Measurements from ENCODE around the gene SLC16A2. TPM values are rescaled to one million over a fixed set of nuclear protein-coding genes. Genes with fewer than 3 reads are reported as not detected.

The SLC16A2 gene
- polyA plus RNA-seq, 1 of the 3 experiments (the other 2 are of a cell fraction), result 10.9 TPM

DNA sequence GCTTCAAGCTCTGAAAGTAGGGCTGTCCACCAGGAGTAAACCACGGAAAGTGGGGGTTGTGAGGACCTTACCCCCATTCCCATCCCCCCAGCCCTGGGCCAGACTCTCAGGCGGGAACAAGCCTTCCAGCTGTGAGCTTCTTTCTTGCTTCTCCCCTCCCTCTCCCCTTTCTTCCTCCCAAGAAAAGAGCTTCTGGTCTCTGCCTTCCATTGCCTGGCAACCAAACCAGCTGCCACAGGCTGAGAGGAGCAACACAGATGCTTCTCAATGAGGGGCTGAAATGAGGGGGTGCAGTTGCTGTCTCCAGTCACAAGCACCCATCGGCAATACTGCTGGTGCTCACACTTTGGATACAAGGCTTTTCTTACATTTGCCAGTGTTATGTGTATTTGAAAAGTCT is 72.5 kb downstream of the SLC16A2 start (continued):
- TF ChIP-seq, protein P1, sequence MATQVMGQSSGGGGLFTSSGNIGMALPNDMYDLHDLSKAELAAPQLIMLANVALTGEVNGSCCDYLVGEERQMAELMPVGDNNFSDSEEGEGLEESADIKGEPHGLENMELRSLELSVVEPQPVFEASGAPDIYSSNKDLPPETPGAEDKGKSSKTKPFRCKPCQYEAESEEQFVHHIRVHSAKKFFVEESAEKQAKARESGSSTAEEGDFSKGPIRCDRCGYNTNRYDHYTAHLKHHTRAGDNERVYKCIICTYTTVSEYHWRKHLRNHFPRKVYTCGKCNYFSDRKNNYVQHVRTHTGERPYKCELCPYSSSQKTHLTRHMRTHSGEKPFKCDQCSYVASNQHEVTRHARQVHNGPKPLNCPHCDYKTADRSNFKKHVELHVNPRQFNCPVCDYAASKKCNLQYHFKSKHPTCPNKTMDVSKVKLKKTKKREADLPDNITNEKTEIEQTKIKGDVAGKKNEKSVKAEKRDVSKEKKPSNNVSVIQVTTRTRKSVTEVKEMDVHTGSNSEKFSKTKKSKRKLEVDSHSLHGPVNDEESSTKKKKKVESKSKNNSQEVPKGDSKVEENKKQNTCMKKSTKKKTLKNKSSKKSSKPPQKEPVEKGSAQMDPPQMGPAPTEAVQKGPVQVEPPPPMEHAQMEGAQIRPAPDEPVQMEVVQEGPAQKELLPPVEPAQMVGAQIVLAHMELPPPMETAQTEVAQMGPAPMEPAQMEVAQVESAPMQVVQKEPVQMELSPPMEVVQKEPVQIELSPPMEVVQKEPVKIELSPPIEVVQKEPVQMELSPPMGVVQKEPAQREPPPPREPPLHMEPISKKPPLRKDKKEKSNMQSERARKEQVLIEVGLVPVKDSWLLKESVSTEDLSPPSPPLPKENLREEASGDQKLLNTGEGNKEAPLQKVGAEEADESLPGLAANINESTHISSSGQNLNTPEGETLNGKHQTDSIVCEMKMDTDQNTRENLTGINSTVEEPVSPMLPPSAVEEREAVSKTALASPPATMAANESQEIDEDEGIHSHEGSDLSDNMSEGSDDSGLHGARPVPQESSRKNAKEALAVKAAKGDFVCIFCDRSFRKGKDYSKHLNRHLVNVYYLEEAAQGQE (IDR thresholded peaks at IDR 0.05; ENCODE audit: low read depth, low read length), result no peak
- TF ChIP-seq FOXJ3 (CRISPR knock-in tag; IDR thresholded peaks at IDR 0.05), result no peak
- TF ChIP-seq, protein P2, sequence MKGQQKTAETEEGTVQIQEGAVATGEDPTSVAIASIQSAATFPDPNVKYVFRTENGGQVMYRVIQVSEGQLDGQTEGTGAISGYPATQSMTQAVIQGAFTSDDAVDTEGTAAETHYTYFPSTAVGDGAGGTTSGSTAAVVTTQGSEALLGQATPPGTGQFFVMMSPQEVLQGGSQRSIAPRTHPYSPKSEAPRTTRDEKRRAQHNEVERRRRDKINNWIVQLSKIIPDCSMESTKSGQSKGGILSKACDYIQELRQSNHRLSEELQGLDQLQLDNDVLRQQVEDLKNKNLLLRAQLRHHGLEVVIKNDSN (IDR thresholded peaks at IDR 0.05; ENCODE audit: borderline replicate concordance, low read depth), result no peak

DNA sequence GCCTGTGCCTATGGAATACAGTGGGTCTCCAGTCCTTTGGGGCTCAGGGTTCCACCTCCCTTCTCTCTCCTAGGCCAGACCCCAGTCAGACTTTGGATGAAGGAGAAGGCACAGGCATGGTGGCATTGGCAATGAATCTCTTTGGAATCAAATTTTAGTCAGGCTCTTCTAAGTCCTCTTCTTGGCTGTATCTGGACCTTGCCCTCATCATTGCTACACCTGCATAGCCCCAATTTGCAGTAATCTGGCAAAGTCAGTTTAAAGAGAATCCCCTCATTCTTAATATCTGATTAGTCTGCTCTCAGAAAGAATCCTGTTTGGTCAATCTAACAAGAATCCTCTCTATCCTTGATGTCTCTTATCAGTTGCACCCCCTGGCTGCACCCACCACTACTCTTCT is 77.6 kb downstream of the SLC16A2 start:
- no peaks in the 10 kb centered on the region for H3K9me3 ChIP-seq
- H3K27me3 ChIP-seq (ENCODE audit: insufficient read depth), result no peaks in the 10 kb centered on the region
- peaks cover 0 to under 1% of the 10 kb centered on the region in 2 experiments; a peak in 1 of 4 replicates for H3K4me1 ChIP-seq (ENCODE audit: control insufficient read depth in 1 of 2, insufficient read depth in 2 of 2, low read depth in 1 of 2, low read length in 1 of 2)
- no peaks in the 10 kb centered on the region for H3F3A ChIP-seq (replicated peaks; ENCODE audit: insufficient read depth)
- no peak overlapping the region for H2AFZ ChIP-seq (ENCODE audit: low read depth)
- TF ChIP-seq GATA2 (CRISPR knock-in tag; IDR thresholded peaks at IDR 0.05), result no peak
- TF ChIP-seq, protein P2 (IDR thresholded peaks at IDR 0.05; ENCODE audit: borderline replicate concordance, low read depth), result no peak
- TF ChIP-seq, protein P3, sequence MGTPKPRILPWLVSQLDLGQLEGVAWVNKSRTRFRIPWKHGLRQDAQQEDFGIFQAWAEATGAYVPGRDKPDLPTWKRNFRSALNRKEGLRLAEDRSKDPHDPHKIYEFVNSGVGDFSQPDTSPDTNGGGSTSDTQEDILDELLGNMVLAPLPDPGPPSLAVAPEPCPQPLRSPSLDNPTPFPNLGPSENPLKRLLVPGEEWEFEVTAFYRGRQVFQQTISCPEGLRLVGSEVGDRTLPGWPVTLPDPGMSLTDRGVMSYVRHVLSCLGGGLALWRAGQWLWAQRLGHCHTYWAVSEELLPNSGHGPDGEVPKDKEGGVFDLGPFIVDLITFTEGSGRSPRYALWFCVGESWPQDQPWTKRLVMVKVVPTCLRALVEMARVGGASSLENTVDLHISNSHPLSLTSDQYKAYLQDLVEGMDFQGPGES (IDR thresholded peaks at IDR 0.05; ENCODE audit: low read depth, low read length), result no peak
- no peak for TF ChIP-seq RCOR1 (IDR thresholded peaks at IDR 0.05; ENCODE audit: low read length)
- no peak for TF ChIP-seq SMC3 (IDR thresholded peaks at IDR 0.05; ENCODE audit: low read depth, low read length)
- no peak for TF ChIP-seq MXI1 (IDR thresholded peaks at IDR 0.05; ENCODE audit: low read depth, low read length)
- TF ChIP-seq TAF1 (IDR thresholded peaks at IDR 0.05; ENCODE audit: borderline replicate concordance, low read depth, low read length), result no peak
- TF ChIP-seq, protein P4, sequence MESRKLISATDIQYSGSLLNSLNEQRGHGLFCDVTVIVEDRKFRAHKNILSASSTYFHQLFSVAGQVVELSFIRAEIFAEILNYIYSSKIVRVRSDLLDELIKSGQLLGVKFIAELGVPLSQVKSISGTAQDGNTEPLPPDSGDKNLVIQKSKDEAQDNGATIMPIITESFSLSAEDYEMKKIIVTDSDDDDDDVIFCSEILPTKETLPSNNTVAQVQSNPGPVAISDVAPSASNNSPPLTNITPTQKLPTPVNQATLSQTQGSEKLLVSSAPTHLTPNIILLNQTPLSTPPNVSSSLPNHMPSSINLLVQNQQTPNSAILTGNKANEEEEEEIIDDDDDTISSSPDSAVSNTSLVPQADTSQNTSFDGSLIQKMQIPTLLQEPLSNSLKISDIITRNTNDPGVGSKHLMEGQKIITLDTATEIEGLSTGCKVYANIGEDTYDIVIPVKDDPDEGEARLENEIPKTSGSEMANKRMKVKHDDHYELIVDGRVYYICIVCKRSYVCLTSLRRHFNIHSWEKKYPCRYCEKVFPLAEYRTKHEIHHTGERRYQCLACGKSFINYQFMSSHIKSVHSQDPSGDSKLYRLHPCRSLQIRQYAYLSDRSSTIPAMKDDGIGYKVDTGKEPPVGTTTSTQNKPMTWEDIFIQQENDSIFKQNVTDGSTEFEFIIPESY (IDR thresholded peaks at IDR 0.05; ENCODE audit: borderline replicate concordance, low read depth), result no peak
- no peak for TF ChIP-seq CHD2 (IDR thresholded peaks at IDR 0.05; ENCODE audit: low read length, partially characterized antibody)
- no peak for TF ChIP-seq EZH2phosphoT487 (IDR thresholded peaks at IDR 0.05; ENCODE audit: borderline replicate concordance, low read depth)
- TF ChIP-seq, protein P1 (IDR thresholded peaks at IDR 0.05; ENCODE audit: low read depth, low read length), result no peak
- TF ChIP-seq TCF12 (IDR thresholded peaks at IDR 0.05), result no peak
- H3K4me2 ChIP-seq, result no peak overlapping the region
- no peak overlapping the region for H3K9ac ChIP-seq
- DNase-seq, result no peak
- no peaks in the 10 kb centered on the region for H3K79me2 ChIP-seq (ENCODE audit: insufficient read depth)
- POLR2A ChIA-PET, result no interaction called here
- CTCF ChIA-PET, result interaction anchor here (1.6 kb wide), 1 partner anchor 36 kb away, joined by 3 read pairs; no protein-coding TSS in a partner anchor
- no peaks in the 10 kb centered on the region for H4K20me1 ChIP-seq (ENCODE audit: insufficient read depth)
- H3K9me2 ChIP-seq, result no peaks in the 10 kb centered on the region
- no peak overlapping the region for H3K27ac ChIP-seq (ENCODE audit: low read depth in 2 of 2, low read length in 1 of 2)
- H3K4me3 ChIP-seq (ENCODE audit: low read depth in 2 of 2, low read length in 1 of 2), result no peak overlapping the region
- no peaks in the 10 kb centered on the region for H3K36me3 ChIP-seq (replicated peaks in 1 of 2; ENCODE audit: control insufficient read depth in 1 of 2, insufficient read depth in 2 of 2, low read length in 1 of 2)
